H1 (cell line): ENCODE results near the gene CALM1. TPM values are rescaled to one million over a fixed set of nuclear protein-coding genes. Genes with fewer than 3 reads are reported as not detected.

ENCODE experiments used
- CTCF ChIA-PET: fragments of 300-600 bp; sonication (Branson Sonifier 250); formaldehyde crosslinking; loops from one replicate; lab custom pipeline; 2021; ENCODE audit not compliant: partially characterized antibody; lab: Charles Lee
- POLR2A ChIA-PET: fragments of 300-600 bp; sonication (Branson Sonifier 250); formaldehyde crosslinking; loops from one replicate; lab custom pipeline; 2021; ENCODE audit warnings: inconsistent platforms; ENCODE audit not compliant: partially characterized antibody; lab: Charles Lee
- DNase-seq, 2 experiments: peaks; one replicate each; pipeline versions ENCODE4 v3.0.0 to v3.0.0-alpha.2; 2010 to 2022; ENCODE audit warnings: low spot score in 2 of 2, low read depth in 1 of 2, mixed read lengths in 1 of 2
- FAIRE-seq: peaks from 2 replicates; lab custom pipeline; 2011; peaks lifted over from hg19 to GRCh38; lab: Jason Lieb, UNC
- H2AFZ ChIP-seq: 2 replicates; pipeline ENCODE4 v1.8.1; 2012; ENCODE audit warnings: low read length, inconsistent platforms
- H2AK5ac ChIP-seq: 2 replicates; pipeline ENCODE4 v1.6.1; 2013; ENCODE audit warnings: low read depth, low read length
- H2BK120ac ChIP-seq: replicated peaks from 2 replicates; pipeline ENCODE3; 2013; ENCODE audit warnings: low read depth, low read length, inconsistent platforms
- H2BK12ac ChIP-seq: 2 replicates; pipeline ENCODE4 v1.6.1; 2013; ENCODE audit warnings: low read depth, low read length
- H2BK15ac ChIP-seq: 2 replicates; pipeline ENCODE4 v1.6.1; 2013; ENCODE audit warnings: low read length
- H2BK20ac ChIP-seq: 2 replicates; pipeline ENCODE4 v1.6.1; 2013; ENCODE audit warnings: low read length
- H2BK5ac ChIP-seq: 2 replicates; pipeline ENCODE4 v1.6.1; 2013; ENCODE audit warnings: low read depth, low read length
- H3K14ac ChIP-seq: 2 replicates; pipeline ENCODE4 v1.6.1; 2013; ENCODE audit warnings: inconsistent platforms; ENCODE audit not compliant: insufficient read length
- H3K18ac ChIP-seq: 2 replicates; pipeline ENCODE4 v1.6.1; 2013; ENCODE audit warnings: low read length; ENCODE audit errors: extremely low read depth
- H3K23ac ChIP-seq: 2 replicates; pipeline ENCODE4 v1.6.1; 2013; ENCODE audit warnings: inconsistent platforms; ENCODE audit not compliant: insufficient read length
- H3K23me2 ChIP-seq: 2 replicates; pipeline ENCODE4 v1.6.1; 2013; ENCODE audit warnings: low read depth, low read length
- H3K27ac ChIP-seq: 2 replicates; pipeline ENCODE4 v1.6.1; 2011; ENCODE audit warnings: low read depth, low read length, inconsistent platforms
- H3K27me3 ChIP-seq, 4 experiments: replicated peaks in 1 of 4; 1 replicate in 1 of 4; 2 replicates in 3 of 4; pipeline versions ENCODE4 v1.6.1 to v1.8.1; 2011 to 2013; ENCODE audit warnings: low read length in 3 of 4, mild to moderate bottlenecking in 3 of 4, inconsistent platforms in 2 of 4, mixed read lengths in 2 of 4, moderate library complexity in 1 of 4; ENCODE audit not compliant: control insufficient read depth in 3 of 4, insufficient read depth in 3 of 4; ENCODE audit errors: extremely low read depth in 1 of 4
- H3K36me3 ChIP-seq, 4 experiments: 2 replicates each; pipeline versions ENCODE4 v1.6.1 to v1.8.1; 2011 to 2013; ENCODE audit warnings: mild to moderate bottlenecking in 4 of 4, low read length in 3 of 4, moderate library complexity in 2 of 4, control low read depth in 1 of 4, inconsistent platforms in 1 of 4; ENCODE audit not compliant: insufficient read depth in 4 of 4, control insufficient read depth in 2 of 4
- H3K4ac ChIP-seq: replicated peaks from 2 replicates; pipeline ENCODE3; 2013; ENCODE audit warnings: low read length, low read depth, mixed read lengths, inconsistent platforms; ENCODE audit not compliant: insufficient read length
- H3K4me1 ChIP-seq, 4 experiments: replicated peaks in 1 of 4; 1 replicate in 1 of 4; 2 replicates in 3 of 4; pipeline versions ENCODE4 v1.6.1 to v1.8.1; 2011 to 2013; ENCODE audit warnings: low read length in 3 of 4, inconsistent platforms in 2 of 4, mixed read lengths in 1 of 4; ENCODE audit not compliant: insufficient read depth in 4 of 4, control insufficient read depth in 3 of 4
- H3K4me2 ChIP-seq, 2 experiments: 2 replicates each; pipeline versions ENCODE4 v1.6.1 to v1.8.1; 2011 to 2013; ENCODE audit warnings: low read depth in 2 of 2, low read length in 2 of 2, control low read depth in 1 of 2, inconsistent platforms in 1 of 2, mild to moderate bottlenecking in 1 of 2; ENCODE audit not compliant: insufficient read depth in 1 of 2
- H3K4me3 ChIP-seq, 4 experiments: fragments of 200-600, 300-600 bp in 1 of 4; sonication (generic), shearing (Covaris generic), sonication (Bioruptor Twin) in 1 of 4; 2 replicates each; pipeline versions ENCODE4 v1.5.1 to v1.8.1; 2011 to 2016; ENCODE audit warnings: low read length in 4 of 4, low read depth in 3 of 4, control low read depth in 2 of 4, inconsistent platforms in 2 of 4, mild to moderate bottlenecking in 2 of 4, mixed read lengths in 1 of 4, moderate library complexity in 1 of 4; ENCODE audit not compliant: insufficient read depth in 2 of 4; ENCODE audit errors: extremely low read depth in 1 of 4
- H3K56ac ChIP-seq: replicated peaks from 2 replicates; pipeline ENCODE3; 2013; ENCODE audit warnings: low read depth, mild to moderate bottlenecking, mixed read lengths, low read length, inconsistent platforms; ENCODE audit not compliant: insufficient read length
- H3K79me1 ChIP-seq: 2 replicates; pipeline ENCODE4 v1.6.1; 2013; ENCODE audit warnings: low read depth, low read length, control low read depth
- H3K79me2 ChIP-seq, 2 experiments: 2 replicates each; pipeline versions ENCODE4 v1.6.1 to v1.8.1; 2012 to 2013; ENCODE audit warnings: low read length in 2 of 2, mild to moderate bottlenecking in 2 of 2, inconsistent platforms in 1 of 2; ENCODE audit not compliant: insufficient read depth in 2 of 2, control insufficient read depth in 1 of 2
- H3K9ac ChIP-seq, 4 experiments: replicated peaks in 1 of 4; 1 replicate in 1 of 4; 2 replicates in 3 of 4; pipeline versions ENCODE4 v1.6.1 to v1.8.1; 2011 to 2013; ENCODE audit warnings: low read depth in 3 of 4, low read length in 3 of 4, control low read depth in 2 of 4, mild to moderate bottlenecking in 2 of 4, moderate library complexity in 2 of 4, inconsistent platforms in 1 of 4; ENCODE audit errors: extremely low read depth in 1 of 4
- H3K9me3 ChIP-seq, 2 experiments: 2 replicates each; pipeline versions ENCODE4 v1.6.1 to v1.8.1; 2012 to 2013; ENCODE audit warnings: mild to moderate bottlenecking in 2 of 2, moderate library complexity in 2 of 2, control low read depth in 1 of 2, inconsistent platforms in 1 of 2, low read depth in 1 of 2, low read length in 1 of 2, mixed read lengths in 1 of 2; ENCODE audit not compliant: insufficient read depth in 2 of 2
- H4K20me1 ChIP-seq, 2 experiments: replicated peaks in 1 of 2; 2 replicates each; pipeline versions ENCODE3 to v1.8.1; 2011 to 2013; ENCODE audit warnings: inconsistent platforms in 2 of 2, low read length in 2 of 2, mild to moderate bottlenecking in 1 of 2; ENCODE audit not compliant: insufficient read depth in 2 of 2, control insufficient read depth in 1 of 2
- H4K5ac ChIP-seq: 2 replicates; pipeline ENCODE4 v1.6.1; 2013; ENCODE audit warnings: low read length, low read depth, mixed read lengths, inconsistent platforms; ENCODE audit not compliant: insufficient read length
- H4K8ac ChIP-seq: 2 replicates; pipeline ENCODE4 v1.8.0; 2013; ENCODE audit warnings: mild to moderate bottlenecking, moderate library complexity, low read length, inconsistent platforms; ENCODE audit not compliant: insufficient read depth; ENCODE audit errors: extremely low read depth
- H4K91ac ChIP-seq: replicated peaks from 2 replicates; pipeline ENCODE3; 2013; ENCODE audit warnings: low read length, mixed read lengths, inconsistent platforms; ENCODE audit not compliant: insufficient read length
- BACH1 ChIP-seq: IDR thresholded peaks from 2 replicates; pipeline ENCODE4 v1.6.1; 2012; ENCODE audit warnings: low read length, improper control_type of control experiment
- EP300 ChIP-seq, 2 experiments: IDR thresholded peaks; 1 replicate in 1 of 2; 2 replicates in 1 of 2; pipeline ENCODE4 v1.6.1; 2011 to 2012; ENCODE audit warnings: low read depth in 2 of 2, low read length in 2 of 2, mild to moderate bottlenecking in 2 of 2, borderline replicate concordance in 1 of 2, inconsistent platforms in 1 of 2, moderate library complexity in 1 of 2
- FOSL1 ChIP-seq: IDR thresholded peaks from 2 replicates; pipeline ENCODE4 v1.6.1; 2011; ENCODE audit warnings: mild to moderate bottlenecking, low read depth, low read length, moderate library complexity; ENCODE audit not compliant: insufficient read depth
- GTF2F1 ChIP-seq: IDR thresholded peaks from 2 replicates; pipeline ENCODE4 v1.6.1; 2012; ENCODE audit warnings: low read depth, low read length, improper control_type of control experiment, borderline replicate concordance
- JUND ChIP-seq: IDR thresholded peaks from 2 replicates; pipeline ENCODE4 v1.6.1; 2011; ENCODE audit warnings: mild to moderate bottlenecking, improper control_type of control experiment, low read length
- KDM5A ChIP-seq: fragments of 200-600 bp; IDR thresholded peaks from 2 replicates; pipeline ENCODE4 v1.7.1; 2012; ENCODE audit warnings: mild to moderate bottlenecking, low read length, inconsistent platforms, mixed read lengths
- POLR2AphosphoS5 ChIP-seq: IDR thresholded peaks from 2 replicates; pipeline ENCODE4 v1.6.1; 2011; ENCODE audit warnings: low read depth, low read length
- RFX5 ChIP-seq: IDR thresholded peaks from 2 replicates; pipeline ENCODE4 v1.6.1; 2011; ENCODE audit warnings: low read depth, low read length, improper control_type of control experiment, borderline replicate concordance
- SIRT6 ChIP-seq: IDR thresholded peaks from one replicate; pipeline ENCODE4 v1.7.1; 2012; ENCODE audit warnings: low read length, inconsistent platforms
- SP4 ChIP-seq: IDR thresholded peaks from 2 replicates; pipeline ENCODE4 v1.6.1; 2012; ENCODE audit warnings: low read length, inconsistent platforms
- SRF ChIP-seq: IDR thresholded peaks from 2 replicates; pipeline ENCODE4 v1.6.1; 2011; ENCODE audit warnings: mild to moderate bottlenecking, low read depth, low read length, moderate library complexity
- USF2 ChIP-seq: IDR thresholded peaks from 2 replicates; pipeline ENCODE4 v1.6.1; 2011; ENCODE audit warnings: low read length, improper control_type of control experiment
- WGBS, 2 experiments: shearing (Covaris generic) in 1 of 2; methylation state at CpG; one replicate each; pipeline versions ENCODE4 v1.1.6 to v1.1.7; 2013 to 2015; ENCODE audit warnings: low lambda C conversion rate in 2 of 2, mixed read lengths in 2 of 2, inconsistent platforms in 1 of 2, low coverage in 1 of 2, missing lambda C conversion rate in 1 of 2; ENCODE audit not compliant: insufficient replicate concordance in 2 of 2, insufficient coverage in 1 of 2, insufficient read length in 1 of 2; ENCODE audit errors: extremely low coverage in 1 of 2, missing lambda C conversion rate in 1 of 2; 5-methylcytosine and 5-hydroxymethylcytosine counted together
- polyA plus RNA-seq, 7 experiments: library from polyadenylated mRNA; depleted of rRNA in 3 of 7; stranded (reverse) in 5 of 7; unstranded in 2 of 7; fragments of >200 nt in 5 of 7; fragments of 200-250 nt in 2 of 7; gene quantifications; 1 replicate in 5 of 7; 2 replicates in 1 of 7; 4 replicates in 1 of 7; pipeline versions ENCODE4 v1.2.1 to v1.2.3, GENCODE V29; 2011 to 2013; ENCODE audit warnings: missing spikeins in 2 of 7, mixed read lengths in 2 of 7
- total RNA-seq: library from RNA; stranded (reverse); fragmentation: NEBNext Ultra II Directional; extraction: Animal tissue kit (Norgen Biotek cat#: 25700); gene quantifications from 2 replicates; pipeline ENCODE4 v1.2.1, GENCODE V29; 2021

CALM1 gene
- total and polyA plus RNA-seq, 2 of the 8 experiments (the other 6 are each of a cell fraction or from before 2014, with no cell fraction given), result 285 to 422 TPM

- H3K27me3 ChIP-seq, result no peaks in the 10 kb centered on the region; a peak in 1 of 7 replicates
- no peak overlapping the region for H4K91ac ChIP-seq
- WGBS, 2 experiments, result 92% methylated on average over 6 of the region's 6 CpGs; no CpG with 5 or more reads in 1 of the 2 experiments
- no peaks in the 10 kb centered on the region for H3K36me3 ChIP-seq
- no peak overlapping the region for H3K56ac ChIP-seq
- H3K9ac ChIP-seq, result no peak overlapping the region
- H3K14ac ChIP-seq, result no peak overlapping the region
- no peak overlapping the region for H2BK12ac ChIP-seq
- DNase-seq (no peak), FAIRE-seq (no peak)
- no peak overlapping the region for H3K4me3 ChIP-seq
- no peaks in the 10 kb centered on the region; the same call in 1 of the 2 replicates for H3K23me2 ChIP-seq
- no peak overlapping the region for H2BK20ac ChIP-seq
- POLR2A ChIA-PET, result no interaction called here
- H3K4me2 ChIP-seq, result no peak overlapping the region
- CTCF ChIA-PET, result interaction anchor here (0.7 to 1.6 kb wide), 4 partner anchors 9 to 53 kb away, joined by 3 to 4 read pairs (median 3); no protein-coding TSS in a partner anchor
- no peak overlapping the region for H4K8ac ChIP-seq
- H4K5ac ChIP-seq, result no peak overlapping the region
- H3K79me2 ChIP-seq, result no peaks in the 10 kb centered on the region
- H3K4ac ChIP-seq, result no peak overlapping the region
- H3K9me3 ChIP-seq, result peaks cover 0 to 3% of the 10 kb centered on the region in 2 experiments; a peak in 1 of 4 replicates
- no peak overlapping the region for H3K27ac ChIP-seq
- H3K79me1 ChIP-seq, result no peaks in the 10 kb centered on the region
- no peaks in the 10 kb centered on the region for H4K20me1 ChIP-seq
- no peak overlapping the region for H2BK15ac ChIP-seq
- no peak overlapping the region for H2AFZ ChIP-seq
- H3K23ac ChIP-seq, result no peak overlapping the region
- H3K4me1 ChIP-seq, result peaks cover 0 to 12% (median 9%) of the 10 kb centered on the region in 4 experiments; a peak in 6 of 7 replicates
- no peak overlapping the region for H2AK5ac ChIP-seq
- H3K18ac ChIP-seq, result no peak overlapping the region
- no peak overlapping the region for H2BK120ac ChIP-seq
- H2BK5ac ChIP-seq, result no peak overlapping the region
- TF ChIP-seq SP4 (no peak), JUND (no peak), USF2 (no peak), KDM5A (no peak), FOSL1 (no peak), EP300 (IDR thresholded peaks at IDR 0.05; ENCODE audit: borderline replicate concordance in 1 of 2, low read depth in 2 of 2, low read length in 2 of 2) (no peak), RFX5 (no peak), BACH1 (no peak), GTF2F1 (no peak), POLR2AphosphoS5 (no peak), SIRT6 (no peak), SRF (no peak)
Observed at GRCh38 chr14:90452366-90452765, 55.5 kb downstream of the CALM1 start.
